ENCODE results near the gene GNAO1.
A peak's percentile ranks its signal among the peaks of the same experiment; 100 is the strongest.

Gene GNAO1

GRCh38 chr16:56324406-56324805, 133.1 kb downstream of the GNAO1 start:
- Histone ChIP-seq H3K27ac (no peak overlapping the region), H3K4me3 (no peak overlapping the region)

GRCh38 chr16:56325956-56326355, 134.7 kb downstream of the GNAO1 start:
- Histone ChIP-seq H3K27ac (no peak overlapping the region), H3K4me3 (no peak overlapping the region)

GRCh38 chr16:56327071-56327928, 136.0 kb downstream of the GNAO1 start:
- Histone ChIP-seq H3K4me3 (no peak overlapping the region), H3K27ac (no peak overlapping the region)

- no peak overlapping the region for H3K4me3 ChIP-seq
- no peak overlapping the region for H3K27ac ChIP-seq
These were observed 136.6 kb downstream of the GNAO1 start for GRCh38 chr16:56327929-56328258.

DNA sequence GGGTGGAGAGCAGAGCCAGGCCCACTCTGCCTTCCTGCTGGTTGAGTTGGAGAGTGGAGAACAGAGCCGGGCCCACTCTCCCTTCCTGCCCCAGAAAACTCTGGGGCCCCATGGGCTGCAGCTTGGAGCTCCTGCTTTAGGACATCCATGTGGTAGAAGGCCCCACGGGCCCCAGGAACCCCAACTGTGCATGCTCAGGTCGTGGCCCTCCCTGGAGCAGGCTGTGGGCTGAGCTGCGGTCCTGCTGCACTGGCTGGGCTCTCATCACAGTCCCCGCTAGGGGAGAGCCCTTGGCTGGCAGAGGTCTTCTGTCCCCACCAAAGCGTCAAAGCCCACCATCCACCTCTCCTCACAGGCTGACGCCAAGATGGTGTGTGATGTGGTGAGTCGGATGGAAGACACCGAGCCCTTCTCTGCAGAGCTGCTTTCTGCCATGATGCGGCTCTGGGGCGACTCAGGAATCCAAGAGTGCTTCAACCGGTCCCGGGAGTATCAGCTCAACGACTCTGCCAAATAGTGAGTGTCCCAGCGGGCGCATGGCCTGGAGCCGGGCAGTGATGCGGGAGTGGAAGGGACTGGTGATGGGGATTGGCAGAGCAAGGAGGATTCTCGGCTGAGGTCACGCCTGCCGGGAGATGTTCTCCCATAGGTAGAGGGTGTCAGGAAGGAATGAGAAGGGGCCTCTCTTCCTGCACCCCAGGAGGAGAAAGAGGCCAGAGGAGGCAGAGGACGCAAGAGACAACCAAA, 137.2 kb downstream of the GNAO1 start:
- Histone ChIP-seq H3K4me3 (no peak overlapping the region), H3K27ac (no peak overlapping the region)

DNA sequence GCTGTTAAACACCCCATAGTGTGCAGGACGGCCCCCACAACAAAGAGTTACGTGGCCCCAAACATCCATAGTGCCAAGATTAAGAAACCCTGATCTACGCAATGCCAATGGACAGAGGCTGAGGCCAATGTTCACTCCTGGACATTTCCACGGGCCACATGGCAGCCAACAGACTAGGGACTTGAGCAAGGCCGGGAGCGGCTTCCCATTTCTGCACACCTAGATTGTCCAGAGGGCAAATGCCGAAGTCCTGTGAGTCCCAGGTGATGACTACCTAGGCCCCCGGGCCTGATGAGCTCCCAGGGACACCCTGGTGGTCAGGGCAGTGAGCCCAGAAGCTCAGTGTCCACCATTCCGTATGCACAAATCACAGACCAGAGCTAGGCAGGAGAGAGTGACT, 138.6 kb downstream of the GNAO1 start:
- Histone ChIP-seq H3K27ac (peak overlapping the region in 2 of 21 experiments; percentile 19 to 36), H3K4me3 (no peak overlapping the region)

- Histone ChIP-seq H3K27ac (peak overlapping the region in 2 of 21 experiments; percentile 19 to 36), H3K4me3 (no peak overlapping the region)
These were observed 139.2 kb downstream of the GNAO1 start for GRCh38 chr16:56330476-56330875.

DNA sequence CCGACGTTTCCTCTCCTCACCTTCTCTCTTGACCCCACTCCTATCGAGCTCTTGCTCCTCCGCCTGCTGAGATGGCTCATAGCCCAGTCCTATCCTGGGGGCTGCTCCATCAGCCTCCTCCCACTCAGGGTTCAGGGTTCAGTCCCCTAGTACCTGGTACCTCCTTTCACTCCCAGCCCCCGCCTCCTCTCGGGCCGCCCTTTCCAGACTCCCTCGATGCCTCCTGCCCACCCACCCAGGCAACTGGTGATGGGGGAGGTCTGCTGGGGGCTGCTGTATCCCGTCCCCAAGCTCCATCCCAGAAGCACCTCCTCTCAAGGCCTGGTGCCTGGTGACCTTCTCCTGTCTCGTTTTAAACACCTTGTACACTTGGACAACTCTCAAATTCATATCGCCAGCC, 140.1 kb downstream of the GNAO1 start:
- H3K4me3 ChIP-seq = no peak overlapping the region
- peak overlapping the region in 1 of 21 experiments; percentile 29 for H3K27ac ChIP-seq

GRCh38 chr16:56331915-56332314, 140.6 kb downstream of the GNAO1 start:
- Histone ChIP-seq H3K27ac (no peak overlapping the region), H3K4me3 (no peak overlapping the region)

DNA sequence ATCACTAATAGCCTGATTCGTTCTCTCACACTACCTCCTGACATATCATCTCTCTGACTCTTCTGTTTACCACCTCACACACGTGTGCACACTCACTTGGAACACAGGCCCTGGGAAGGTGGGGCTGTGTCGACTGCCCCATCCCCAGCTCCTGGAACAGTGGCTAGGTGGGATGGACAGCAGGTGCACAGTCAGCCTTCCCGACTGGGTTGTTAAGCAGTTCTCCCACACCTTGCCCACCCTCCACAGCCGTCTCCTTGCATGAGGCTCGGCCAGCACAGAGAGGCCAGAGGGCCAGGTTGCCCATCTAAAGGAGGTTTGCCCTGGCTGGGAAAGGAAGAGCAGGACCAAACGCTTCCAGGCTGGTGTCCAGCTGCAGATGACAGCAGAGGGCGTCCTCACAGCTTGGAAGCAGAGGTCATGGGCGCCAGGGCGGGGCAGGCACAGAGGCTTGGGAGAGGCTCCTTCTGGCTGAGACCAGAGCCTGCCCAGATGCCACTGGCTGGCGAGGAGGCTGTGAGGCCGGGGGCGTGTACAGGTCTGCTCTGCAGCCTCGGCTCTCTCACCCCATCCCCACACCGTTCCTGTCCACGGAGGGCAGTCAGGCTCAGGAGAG, 141.3 kb downstream of the GNAO1 start:
- Histone ChIP-seq H3K27ac (no peak overlapping the region), H3K4me3 (no peak overlapping the region)

GRCh38 chr16:56334761-56335160, 143.5 kb downstream of the GNAO1 start:
- Histone ChIP-seq H3K27ac (peak overlapping the region in 11 of 21 experiments; percentile 21 to 74 (median 56)), H3K4me3 (no peak overlapping the region)

GRCh38 chr16:56336071-56336688, 144.9 kb downstream of the GNAO1 start:
- no peak overlapping the region for H3K4me3 ChIP-seq

DNA sequence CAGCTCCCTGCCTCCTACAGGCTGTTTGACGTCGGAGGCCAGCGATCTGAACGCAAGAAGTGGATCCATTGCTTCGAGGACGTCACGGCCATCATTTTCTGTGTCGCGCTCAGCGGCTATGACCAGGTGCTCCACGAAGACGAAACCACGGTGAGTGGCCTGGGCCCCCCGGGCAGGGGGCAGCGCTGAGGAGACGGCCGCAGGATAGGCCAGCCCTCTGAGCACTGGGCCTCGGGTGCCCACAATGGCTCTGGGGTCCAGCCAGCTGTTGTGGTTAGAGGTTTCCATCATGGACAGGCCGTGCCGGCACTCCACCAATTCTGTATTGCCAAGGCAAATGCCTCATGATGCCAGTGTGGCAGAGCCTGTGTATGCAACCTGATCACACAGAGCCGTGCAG, 145.4 kb downstream of the GNAO1 start:
- H3K4me3 ChIP-seq = no peak overlapping the region
- H3K27ac ChIP-seq = no peak overlapping the region

More at GRCh38 chr16:56336071-56336688, 144.9 kb downstream of the GNAO1 start:
- peak overlapping the region in 1 of 21 experiments; percentile 74 for H3K27ac ChIP-seq

- Histone ChIP-seq H3K4me3 (no peak overlapping the region), H3K27ac (no peak overlapping the region)
These were observed 146.0 kb downstream of the GNAO1 start for GRCh38 chr16:56337131-56337857.

- Histone ChIP-seq H3K4me3 (no peak overlapping the region), H3K27ac (no peak overlapping the region)
These were observed 146.6 kb downstream of the GNAO1 start for GRCh38 chr16:56337858-56338325.

DNA sequence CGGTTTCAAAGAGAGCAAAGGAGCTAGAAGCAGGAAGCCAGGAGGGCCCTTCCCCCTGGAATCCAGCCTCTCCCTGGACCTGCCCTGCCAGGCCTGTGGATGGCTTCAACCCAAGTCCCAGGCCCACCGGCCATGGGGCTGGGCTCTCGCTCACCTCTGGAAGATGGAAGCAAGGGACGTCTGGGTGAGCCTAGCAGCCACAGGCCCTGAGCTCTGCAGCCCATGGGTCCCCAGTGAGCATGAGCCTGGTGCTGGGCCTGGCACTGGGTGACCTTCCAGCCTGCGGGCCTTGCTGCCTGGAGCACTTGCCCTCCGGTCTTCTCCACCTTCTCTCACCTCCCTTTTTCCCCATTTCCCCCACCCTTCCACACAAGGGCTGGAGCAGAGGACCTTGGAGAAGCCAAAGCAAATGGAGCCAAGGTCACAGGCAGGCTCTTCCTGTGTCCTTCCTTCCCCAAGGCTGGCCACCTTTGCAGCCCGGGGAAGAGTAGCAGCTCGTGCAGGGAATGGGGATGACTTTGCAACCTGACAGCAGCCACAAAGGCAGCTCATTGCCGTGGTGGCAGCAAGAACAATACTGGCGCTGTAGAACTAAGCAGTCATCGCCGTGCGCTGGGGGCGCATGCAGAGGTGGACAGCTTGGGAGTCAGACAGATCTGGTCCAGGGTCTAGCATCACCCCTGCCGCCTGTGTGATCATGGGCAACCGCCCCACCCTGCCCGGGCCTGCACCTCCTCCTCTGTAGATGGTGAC, 147.5 kb downstream of the GNAO1 start:
- H3K4me3 ChIP-seq = no peak overlapping the region
- H3K27ac ChIP-seq = no peak overlapping the region

DNA sequence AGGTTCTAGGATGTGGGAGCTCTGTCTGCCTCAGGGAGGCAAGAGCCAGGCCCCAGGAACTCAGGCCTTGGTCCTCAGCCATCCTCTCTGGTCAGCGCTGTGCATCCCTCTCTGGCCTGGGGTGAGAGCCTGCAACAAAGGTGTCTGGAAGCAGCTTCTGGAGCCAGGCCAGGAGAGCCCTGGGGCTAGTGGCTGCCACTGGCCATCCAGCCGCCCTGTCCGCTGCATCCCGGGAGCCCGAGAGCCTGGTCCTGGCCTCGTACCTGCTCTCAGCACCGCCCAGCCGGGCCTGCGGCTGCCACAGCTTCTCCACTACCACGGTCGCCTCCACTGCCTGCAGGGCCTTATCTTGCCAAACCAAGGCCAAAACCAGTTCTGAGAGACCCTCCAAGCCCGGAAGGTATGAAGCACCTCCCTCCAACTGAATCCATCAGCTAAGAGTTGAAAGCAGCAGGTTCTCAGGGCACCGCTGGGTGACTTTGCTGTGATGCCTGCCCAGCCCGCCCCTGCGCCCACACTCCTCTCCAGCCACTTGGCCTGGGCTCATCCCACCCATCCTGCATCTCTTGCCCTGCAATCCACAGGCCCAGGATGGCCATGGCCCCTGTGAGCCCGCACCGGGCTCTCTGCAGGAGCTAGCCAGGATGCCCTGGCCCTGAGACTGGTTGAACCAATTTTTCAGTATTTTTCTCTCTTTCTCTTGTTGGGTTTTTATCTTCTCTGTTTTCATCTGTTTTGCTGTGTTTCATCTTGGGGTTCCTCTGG, 148.3 kb downstream of the GNAO1 start:
- Histone ChIP-seq H3K27ac (no peak overlapping the region), H3K4me3 (no peak overlapping the region)

- Histone ChIP-seq H3K27ac (no peak overlapping the region), H3K4me3 (no peak overlapping the region)
These were observed 149.1 kb downstream of the GNAO1 start for GRCh38 chr16:56340416-56340815.

Measured in skin epidermis (tissue), 12 donors.